ENCODE measurements around the gene COX7A1.
"Not testable (repeated sequence)": the region's sequence is repeated elsewhere in the genome, so short reads cannot be mapped to it uniquely, and the experiment has no call there.

The COX7A1 gene

DNA sequence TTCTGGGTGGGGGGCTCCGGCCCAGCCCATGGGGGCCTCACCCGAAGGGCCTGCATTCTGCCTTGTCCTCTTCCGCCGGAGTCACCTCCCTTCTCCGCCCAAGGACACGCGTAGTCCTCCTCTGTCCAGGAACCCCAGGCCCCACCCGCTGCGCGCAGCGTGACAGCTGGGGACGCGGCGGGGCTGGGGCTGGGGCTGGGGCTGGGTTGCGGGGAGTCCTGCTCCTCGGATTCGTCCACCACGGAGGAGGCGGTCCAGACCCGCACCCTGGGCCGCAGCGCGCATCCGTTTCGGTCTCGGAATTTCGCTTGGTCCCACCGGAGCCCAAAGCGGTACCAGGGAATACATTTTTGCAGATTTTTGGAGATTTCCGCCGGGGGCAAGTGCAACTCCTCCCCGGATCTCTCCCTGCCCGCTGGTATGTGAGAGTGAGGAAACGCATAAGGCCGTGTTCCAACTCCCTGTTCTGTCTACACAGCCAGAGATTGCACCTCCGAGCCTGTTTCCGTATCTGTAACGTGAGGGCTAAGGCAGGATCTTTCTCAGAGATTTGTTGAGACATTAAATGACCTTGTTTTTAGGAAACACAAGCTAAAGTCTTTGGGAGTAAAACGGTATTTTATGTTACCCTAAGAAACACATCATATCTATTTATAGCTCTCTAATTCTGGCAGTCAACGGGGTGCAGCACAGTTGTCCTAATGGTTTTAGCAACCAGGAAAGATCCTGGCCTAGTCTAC is at the start of gene COX7A1:
Gene COX7A1, minus strand, starts transcription at position 96 of the 740 bp plus-strand sequence. Its CDS starts 40 bp downstream, at position 56.
- TF ChIP-seq GATA1 (IDR thresholded peaks at IDR 0.05; ENCODE audit: low read depth, low read length) (no peak), POLR2A (IDR thresholded peaks at IDR 0.05; ENCODE audit: low read length) (no peak)

DNA sequence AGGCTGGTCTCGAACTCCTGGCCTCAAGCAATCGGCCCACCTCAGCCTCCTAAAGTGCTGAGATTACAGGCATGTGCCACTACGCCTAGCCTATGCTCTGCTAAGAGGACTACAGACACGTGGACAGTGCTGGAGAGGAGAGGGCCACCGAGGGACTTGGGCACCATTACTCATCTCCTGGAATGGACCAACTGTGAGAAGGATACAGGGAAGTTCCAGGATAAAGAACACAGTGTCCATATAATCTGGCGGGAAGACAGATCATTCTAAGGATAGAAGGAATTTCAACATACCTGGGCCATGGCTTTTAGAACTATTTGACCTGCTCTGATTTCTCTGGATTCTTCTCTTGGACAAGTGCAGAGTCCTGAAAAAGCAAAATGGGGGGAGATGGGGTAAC is 49.4 kb upstream of the COX7A1 start:
- no peak for TF ChIP-seq GATA1 (IDR thresholded peaks at IDR 0.05; ENCODE audit: low read depth, low read length)
- no peak for TF ChIP-seq POLR2A (IDR thresholded peaks at IDR 0.05; ENCODE audit: low read length)
- no peak for DNase-seq

More for the DNA sequence above, at the start of gene COX7A1:
- DNase-seq = no peak

DNA sequence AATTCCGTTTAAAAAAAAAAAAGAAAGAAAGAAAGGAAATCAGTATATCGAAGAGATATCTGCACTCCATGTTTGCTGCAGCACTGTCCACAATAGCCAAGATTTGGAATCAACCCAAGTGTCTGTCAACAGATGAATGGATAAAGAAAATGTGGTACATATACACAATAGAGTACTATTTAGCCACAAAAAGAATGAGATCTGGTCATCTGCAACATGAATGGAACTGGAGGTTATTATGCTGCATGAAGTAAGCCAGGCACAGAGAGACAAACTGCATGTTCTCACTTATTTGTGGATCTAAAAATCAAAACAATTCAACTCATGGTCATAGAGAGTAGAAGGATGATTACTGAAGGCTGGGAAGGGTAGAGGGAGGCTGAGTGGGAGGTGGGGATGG is 45.9 kb upstream of the COX7A1 start:
- no peak for DNase-seq
- TF ChIP-seq GATA1 (IDR thresholded peaks at IDR 0.05; ENCODE audit: low read depth, low read length) = no peak
- no peak for TF ChIP-seq POLR2A (IDR thresholded peaks at IDR 0.05; ENCODE audit: low read length)

DNA sequence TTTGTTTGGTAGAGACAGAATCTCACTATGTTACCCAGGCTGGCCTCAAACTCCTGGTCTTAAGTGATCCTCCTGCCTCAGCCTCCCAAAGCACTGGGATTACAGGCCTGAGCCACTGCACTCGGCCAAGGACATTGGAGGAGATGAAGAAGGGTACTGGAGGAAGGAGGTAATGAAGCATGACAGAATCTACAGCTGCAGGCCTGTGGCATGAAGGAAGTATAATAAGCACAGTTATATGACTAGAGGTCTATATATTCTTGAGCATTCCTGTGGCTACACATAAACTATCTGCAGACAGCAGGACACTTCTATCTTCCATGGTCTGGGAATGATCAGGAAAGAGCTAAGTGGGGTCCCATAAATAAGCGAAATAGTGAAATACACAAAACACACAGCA is 44.0 kb upstream of the COX7A1 start:
- no peak for TF ChIP-seq GATA1 (IDR thresholded peaks at IDR 0.05; ENCODE audit: low read depth, low read length)
- TF ChIP-seq POLR2A (IDR thresholded peaks at IDR 0.05; ENCODE audit: low read length) = no peak
- no peak for DNase-seq

DNA sequence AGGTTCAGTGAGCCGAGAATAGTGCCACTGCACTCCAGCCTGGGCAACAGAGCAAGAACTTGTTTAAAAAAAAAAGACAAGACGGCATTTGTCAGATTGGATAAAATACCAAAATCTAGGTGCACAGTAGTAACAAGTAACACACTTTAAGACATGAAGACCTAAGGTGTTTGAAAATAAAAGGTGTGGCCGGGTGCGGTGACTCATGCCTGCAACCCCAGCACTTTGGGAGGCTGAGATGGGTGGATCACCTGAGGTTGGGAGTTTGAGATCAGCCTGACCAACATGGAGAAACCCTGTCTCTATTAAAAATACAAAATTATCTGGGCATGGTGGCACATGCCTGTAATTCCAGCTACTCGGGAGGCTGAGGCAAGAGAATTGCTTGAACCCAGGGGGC is 34.5 kb upstream of the COX7A1 start:
- not testable (repeated sequence) for DNase-seq

DNA sequence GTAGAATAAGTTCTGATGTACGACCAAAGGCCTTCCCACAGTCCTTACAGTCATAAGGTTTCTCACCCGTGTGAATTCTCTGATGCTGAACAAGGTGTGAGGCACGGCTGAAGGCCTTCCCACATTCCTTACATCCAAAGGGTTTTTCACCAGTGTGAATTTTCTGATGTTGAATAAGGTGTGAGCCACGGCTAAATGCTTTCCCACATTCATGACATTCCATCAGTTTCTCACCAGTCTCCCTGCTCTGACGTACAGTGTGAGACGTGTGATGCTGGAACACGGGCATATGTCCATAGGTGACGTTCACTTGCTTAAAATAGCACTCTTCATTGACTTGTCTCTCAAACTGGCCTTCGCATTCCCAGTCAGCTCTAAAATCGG is 31.0 kb upstream of the COX7A1 start:
- DNase-seq = no peak
- TF ChIP-seq POLR2A (IDR thresholded peaks at IDR 0.05; ENCODE audit: low read length) = no peak
- TF ChIP-seq GATA1 (IDR thresholded peaks at IDR 0.05; ENCODE audit: low read depth, low read length) = no peak

DNA sequence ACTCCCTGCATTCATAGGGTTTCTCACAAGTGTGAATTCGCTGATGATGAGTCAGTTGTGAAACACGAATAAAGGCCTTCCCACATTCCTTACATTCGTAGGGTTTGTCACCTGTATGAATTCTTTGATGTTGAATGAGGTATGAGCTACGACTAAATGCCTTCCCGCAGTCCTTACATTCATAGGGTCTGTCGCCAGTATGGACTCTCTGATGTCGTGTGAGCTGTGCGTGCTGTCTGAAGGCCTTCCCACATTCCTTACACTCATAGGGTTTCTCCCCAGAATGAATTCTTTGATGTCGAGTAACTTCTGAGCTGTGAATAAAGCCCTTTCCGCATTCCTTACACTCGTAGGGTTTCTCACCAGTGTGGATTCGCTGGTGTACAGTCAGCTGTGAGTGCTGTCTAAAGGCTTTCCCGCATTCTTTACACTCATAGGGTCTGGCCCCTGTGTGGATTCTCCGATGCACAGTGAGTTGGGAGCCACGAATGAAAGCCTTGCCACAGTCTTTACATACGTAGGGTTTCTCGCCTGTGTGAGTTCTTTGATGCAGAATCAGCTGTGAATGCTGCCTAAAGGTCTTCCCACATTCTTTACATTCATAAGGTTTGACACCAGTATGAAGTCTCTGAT is 30.5 kb upstream of the COX7A1 start:
- no peak for DNase-seq

DNA sequence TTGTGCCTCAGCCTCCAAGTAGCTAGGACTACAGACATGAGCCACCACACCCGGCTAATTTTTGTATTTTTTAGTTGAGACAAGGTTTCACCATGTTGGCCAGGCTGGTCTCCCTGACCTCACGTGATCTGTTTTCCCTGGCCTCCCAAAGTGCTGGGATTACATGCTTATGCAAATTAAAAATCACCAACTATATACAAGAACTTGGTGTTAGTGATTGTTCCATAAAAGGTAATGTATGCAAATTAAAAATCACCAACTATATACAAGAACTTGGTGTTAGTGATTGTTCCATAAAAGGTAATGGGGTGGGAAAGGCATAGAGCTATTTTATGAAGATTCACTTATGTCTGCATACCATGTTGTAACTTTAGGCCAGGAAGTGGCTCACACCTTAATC is 26.8 kb upstream of the COX7A1 start:
- not testable (repeated sequence) for DNase-seq

More for the DNA sequence above, 30.5 kb upstream of the COX7A1 start:
- TF ChIP-seq POLR2A (IDR thresholded peaks at IDR 0.05; ENCODE audit: low read length) (no peak), GATA1 (IDR thresholded peaks at IDR 0.05; ENCODE audit: low read depth, low read length) (no peak)

DNA sequence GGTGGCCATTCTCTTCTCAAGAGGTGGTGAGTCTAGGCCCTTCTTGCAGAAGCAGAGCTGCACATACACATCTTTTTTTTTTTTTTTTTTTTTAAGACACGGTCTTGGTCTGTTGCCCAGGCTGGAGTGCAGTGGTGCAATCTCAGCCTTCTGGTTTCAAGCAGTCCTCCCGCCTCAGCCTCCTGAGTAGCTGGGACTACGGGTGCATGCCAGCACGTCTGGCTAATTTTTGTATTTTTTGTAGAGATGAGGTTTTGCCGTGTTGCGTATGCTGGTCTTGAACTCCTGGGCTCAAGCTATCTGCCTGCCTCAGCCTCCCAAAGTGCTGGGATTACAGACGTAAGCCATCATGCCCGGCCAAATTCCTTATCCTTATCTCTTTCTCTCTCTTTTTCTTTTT is 21.6 kb upstream of the COX7A1 start:
- DNase-seq = not testable (repeated sequence)

DNA sequence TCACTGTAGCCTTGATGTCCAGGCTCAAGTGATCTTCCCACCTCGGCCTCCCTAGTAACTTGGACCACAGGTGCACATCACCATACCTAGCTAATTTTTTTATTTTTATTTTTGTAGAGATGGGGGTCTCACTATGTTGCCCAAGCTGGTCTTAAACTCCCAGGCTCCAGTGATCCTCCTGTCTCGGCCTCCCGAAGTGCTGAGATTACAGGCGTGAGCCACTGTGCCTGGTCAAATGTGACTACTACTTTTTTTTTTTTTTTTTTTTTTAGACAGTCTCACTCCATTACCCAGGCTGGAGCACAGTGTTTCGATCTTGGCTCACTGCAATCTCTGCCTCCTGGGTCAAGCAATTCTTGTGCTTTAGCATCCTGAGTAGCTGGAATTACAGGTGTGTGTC is 20.6 kb upstream of the COX7A1 start:
- no peak for DNase-seq
- TF ChIP-seq POLR2A (IDR thresholded peaks at IDR 0.05; ENCODE audit: low read length) (no peak), GATA1 (IDR thresholded peaks at IDR 0.05; ENCODE audit: low read depth, low read length) (no peak)

DNA sequence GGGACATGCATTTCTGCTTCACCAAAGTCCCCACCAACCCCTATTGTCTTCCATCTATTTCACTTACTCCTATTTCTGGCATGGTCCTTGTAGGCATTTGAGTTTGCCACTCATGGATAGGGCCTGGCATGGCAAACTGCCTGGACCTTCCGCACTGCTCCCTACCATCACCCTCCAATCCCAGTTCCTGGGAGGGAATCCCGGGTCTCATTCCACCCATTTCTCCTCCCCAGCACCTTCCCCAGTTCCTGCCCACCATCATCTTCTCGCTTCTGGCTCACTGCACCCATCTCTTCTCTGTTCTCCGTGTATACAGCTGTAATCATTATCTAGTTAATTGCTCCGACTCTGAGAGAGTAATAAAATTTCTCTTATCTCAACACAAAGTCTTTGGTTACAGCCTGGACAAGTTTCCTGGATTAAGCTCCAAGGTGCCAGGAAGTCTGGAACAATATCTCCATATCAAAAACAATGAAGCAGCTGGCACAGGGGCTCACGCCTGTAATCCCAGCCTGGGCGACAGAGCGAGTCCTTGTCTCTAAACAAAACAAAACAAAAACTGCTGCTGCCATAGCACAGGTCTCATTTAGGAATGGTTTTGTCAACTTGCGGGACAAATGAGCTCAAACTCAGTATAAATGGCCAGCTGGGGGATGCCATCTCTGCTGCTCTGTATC is 17.0 kb upstream of the COX7A1 start:
- no peak for DNase-seq
- no peak for TF ChIP-seq GATA1 (IDR thresholded peaks at IDR 0.05; ENCODE audit: low read depth, low read length)
- TF ChIP-seq POLR2A (IDR thresholded peaks at IDR 0.05; ENCODE audit: low read length) = no peak

DNA sequence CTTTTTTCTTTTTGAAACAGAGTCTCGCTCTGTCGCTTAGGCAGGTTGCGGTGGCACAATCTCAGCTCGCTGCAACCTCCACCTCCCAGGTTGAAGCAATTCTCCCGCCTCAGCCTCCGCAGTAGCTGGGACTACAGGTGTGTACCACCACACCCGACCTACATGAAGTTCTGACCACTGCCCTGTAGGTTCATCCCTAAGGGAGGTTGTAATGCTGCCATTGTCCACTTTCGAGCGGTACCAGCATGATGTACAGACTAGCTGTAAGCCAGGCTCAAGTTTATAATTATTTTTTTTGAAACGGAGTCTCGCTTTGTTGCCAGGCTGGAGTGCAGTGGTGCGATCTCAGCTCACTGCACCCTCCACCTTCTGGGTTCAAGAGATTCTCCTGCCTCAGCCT is 11.6 kb upstream of the COX7A1 start:
- no peak for TF ChIP-seq GATA1 (IDR thresholded peaks at IDR 0.05; ENCODE audit: low read depth, low read length)
- TF ChIP-seq POLR2A (IDR thresholded peaks at IDR 0.05; ENCODE audit: low read length) = no peak

DNA sequence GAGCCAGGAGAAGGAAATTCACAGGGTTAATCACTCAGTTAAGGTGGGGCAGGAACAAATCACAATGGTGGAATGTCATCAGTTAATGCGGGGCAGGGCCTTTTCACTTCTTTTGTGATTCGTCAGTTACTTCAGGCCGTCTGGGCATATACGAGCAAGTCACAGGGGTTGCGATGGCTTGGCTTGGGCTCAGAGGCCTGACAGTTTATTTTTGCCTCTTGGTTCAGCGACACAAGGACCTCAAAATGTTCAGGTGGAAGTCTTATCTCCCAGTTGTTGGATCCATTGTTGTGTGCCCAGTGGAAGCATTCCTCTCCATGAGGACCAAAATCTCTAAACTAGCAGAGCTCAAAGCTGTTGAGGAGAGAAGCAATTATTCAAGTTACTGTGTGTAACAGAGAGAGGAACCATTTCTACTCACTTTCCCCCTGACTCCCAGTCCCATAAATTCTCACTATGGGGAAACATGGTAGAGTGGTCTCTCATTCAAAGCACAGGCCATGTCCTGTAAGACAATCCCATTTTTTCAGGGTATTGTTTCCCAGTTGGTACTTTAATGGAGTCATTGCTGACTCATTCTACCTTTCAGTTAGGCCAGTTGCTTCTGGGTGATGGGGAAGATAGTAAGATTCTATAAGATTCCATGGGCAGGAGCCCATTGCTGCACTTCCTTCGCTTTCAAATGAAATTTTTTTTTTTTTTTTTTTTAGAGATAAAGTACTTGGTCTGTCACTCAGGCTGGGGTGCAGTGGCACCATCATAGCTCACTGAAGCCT is 8.8 kb upstream of the COX7A1 start:
- TF ChIP-seq POLR2A (IDR thresholded peaks at IDR 0.05; ENCODE audit: low read length) (no peak), GATA1 (IDR thresholded peaks at IDR 0.05; ENCODE audit: low read depth, low read length) (no peak)
- no peak for DNase-seq

More for the DNA sequence above, 11.6 kb upstream of the COX7A1 start:
- no peak for DNase-seq

DNA sequence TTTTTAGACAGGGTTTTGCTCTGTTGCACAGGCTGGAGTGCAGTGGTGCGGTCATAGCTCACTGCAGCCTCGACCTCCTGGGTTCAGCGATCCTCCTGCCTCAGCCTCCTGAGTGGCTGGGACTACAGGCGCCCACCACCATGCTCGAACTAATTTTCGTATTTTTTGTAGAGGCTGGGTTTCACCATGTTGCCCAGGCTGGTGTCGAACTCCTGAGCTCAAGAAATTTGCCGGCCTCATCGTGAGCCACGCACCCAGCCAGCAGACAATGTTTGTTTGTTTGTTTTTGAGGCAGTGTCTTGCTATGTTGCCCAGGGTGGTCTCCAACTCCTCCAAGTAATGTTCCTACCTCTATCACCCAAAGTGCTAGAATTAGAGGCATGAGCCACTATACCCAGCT is 879 bp upstream of the COX7A1 start:
- DNase-seq = no peak
- TF ChIP-seq POLR2A (IDR thresholded peaks at IDR 0.05; ENCODE audit: low read length) (no peak), GATA1 (IDR thresholded peaks at IDR 0.05; ENCODE audit: low read depth, low read length) (no peak)
